Thyroid gland (tissue), 4 donors: ENCODE results near the gene ACAT2.
"Not testable (repeated sequence)": the region's sequence is repeated elsewhere in the genome, so short reads cannot be mapped to it uniquely, and the experiment has no call there.

Experiments
- POLR2A ChIP-seq, 2 donors: fragments of 450-650 bp; IDR thresholded peaks; one replicate each; pipeline ENCODE4 v1.6.1; 2017; ENCODE audit warnings: antibody characterized with exemption in 2 of 2, mild to moderate bottlenecking in 2 of 2, moderate library complexity in 1 of 2
- TF ChIP-seq, protein P1 (sequence below), 6 experiments: fragments of 200-600 bp in 3 of 6; fragments of 450-650 bp in 3 of 6; sonication (generic) in 3 of 6; IDR thresholded peaks; one replicate each; pipeline ENCODE4 v1.5.1; 2016 to 2019; ENCODE audit warnings: antibody characterized with exemption in 6 of 6, mild to moderate bottlenecking in 2 of 6, inconsistent platforms in 1 of 6, moderate library complexity in 1 of 6

DNA sequence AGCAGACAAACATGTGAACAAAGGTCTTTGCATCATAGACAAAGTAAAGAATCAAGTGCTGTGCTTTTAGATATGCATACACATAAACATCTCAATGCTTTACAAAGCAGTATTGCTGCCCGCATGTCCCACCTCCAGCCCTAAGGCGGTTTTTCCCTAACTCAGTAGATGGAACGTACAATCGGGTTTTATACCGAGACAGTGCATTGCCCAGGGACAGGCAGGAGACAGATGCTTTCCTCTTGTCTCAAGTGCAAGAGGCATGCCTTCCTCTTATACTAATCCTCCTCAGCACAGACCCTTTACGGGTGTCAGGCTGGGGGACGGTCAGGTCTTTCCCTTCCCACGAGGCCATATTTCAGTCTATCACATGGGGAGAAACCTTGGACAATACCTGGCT, 33.1 kb downstream of the ACAT2 start:
- TF ChIP-seq POLR2A (IDR thresholded peaks at IDR 0.05): not testable (repeated sequence)
- TF ChIP-seq, protein P1, sequence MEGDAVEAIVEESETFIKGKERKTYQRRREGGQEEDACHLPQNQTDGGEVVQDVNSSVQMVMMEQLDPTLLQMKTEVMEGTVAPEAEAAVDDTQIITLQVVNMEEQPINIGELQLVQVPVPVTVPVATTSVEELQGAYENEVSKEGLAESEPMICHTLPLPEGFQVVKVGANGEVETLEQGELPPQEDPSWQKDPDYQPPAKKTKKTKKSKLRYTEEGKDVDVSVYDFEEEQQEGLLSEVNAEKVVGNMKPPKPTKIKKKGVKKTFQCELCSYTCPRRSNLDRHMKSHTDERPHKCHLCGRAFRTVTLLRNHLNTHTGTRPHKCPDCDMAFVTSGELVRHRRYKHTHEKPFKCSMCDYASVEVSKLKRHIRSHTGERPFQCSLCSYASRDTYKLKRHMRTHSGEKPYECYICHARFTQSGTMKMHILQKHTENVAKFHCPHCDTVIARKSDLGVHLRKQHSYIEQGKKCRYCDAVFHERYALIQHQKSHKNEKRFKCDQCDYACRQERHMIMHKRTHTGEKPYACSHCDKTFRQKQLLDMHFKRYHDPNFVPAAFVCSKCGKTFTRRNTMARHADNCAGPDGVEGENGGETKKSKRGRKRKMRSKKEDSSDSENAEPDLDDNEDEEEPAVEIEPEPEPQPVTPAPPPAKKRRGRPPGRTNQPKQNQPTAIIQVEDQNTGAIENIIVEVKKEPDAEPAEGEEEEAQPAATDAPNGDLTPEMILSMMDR (IDR thresholded peaks at IDR 0.05): not testable (repeated sequence)
